ENCODE results near the gene FBXL17. TPM values are rescaled to one million over a fixed set of nuclear protein-coding genes. Genes with fewer than 3 reads are reported as not detected.

Gene FBXL17
- polyA plus RNA-seq, 2 of the 4 experiments (the other 2 are of a cell fraction): 8.7 to 9.1 TPM

DNA sequence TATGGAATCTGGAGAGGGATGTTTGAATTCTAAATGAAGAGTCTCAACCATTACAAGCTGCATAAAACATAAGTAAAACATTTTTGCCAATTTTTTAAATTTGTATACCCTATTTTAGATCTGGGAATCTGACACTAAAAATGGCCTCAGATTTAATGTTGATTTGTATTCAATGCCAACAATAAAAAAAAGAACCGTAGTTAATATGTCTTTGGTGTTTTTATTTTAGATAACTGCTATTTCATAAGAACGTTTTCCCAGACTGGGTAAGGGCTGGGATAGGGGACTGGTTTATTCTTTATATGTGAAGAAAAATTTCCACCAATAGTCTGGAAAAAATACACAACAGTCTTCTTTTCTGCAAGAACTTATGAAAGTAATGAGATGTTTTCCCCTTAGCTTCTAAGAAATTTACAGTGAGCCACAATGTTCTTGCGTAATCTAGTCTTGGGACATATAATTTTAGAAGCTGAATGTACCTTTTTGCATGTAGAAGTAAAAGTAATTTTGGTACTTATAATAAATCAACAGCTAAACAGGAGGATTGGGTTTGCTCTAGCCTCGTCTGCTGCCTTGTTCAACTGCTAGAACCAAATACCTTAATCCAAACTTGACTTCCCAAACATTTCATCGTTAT is 466.6 kb downstream of the FBXL17 start (continued):
- TF ChIP-seq FOSL2 (IDR thresholded peaks at IDR 0.05): no peak
- no peak for TF ChIP-seq FOSL2 (CRISPR knock-in tag; IDR thresholded peaks at IDR 0.05)

DNA sequence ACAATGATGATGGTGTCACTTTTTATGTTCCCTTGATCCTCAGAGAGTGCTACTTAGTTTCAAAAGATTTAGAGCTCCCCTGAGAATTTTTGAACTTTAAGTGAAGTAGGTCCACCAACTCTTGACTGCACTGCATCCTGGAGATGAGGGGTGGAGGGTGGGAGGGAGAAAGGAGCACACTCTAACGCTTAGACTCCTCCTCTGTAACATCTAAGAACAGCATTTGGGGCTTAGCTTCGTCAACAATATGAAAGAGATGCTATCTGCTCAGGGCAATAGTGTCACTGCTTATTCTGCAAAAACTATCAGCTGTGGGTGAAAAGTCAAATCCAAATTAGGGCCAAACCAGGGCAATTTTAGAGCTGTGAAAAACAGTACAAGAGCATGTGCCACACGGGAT is 468.4 kb downstream of the FBXL17 start:
- Histone ChIP-seq H3K27ac (no peak overlapping the region), H3K4me2 (no peak overlapping the region), H3K9me3 (no peaks in the 10 kb centered on the region), H3K4me3 (no peak overlapping the region), H3K4me1 (no peaks in the 10 kb centered on the region)
- POLR2A ChIA-PET: no interaction called here
- no peak for DNase-seq (ENCODE audit: low read depth in 1 of 2, low spot score in 1 of 2)
- FAIRE-seq: no peak
- 55% methylated on average over 3 of the region's 3 CpGs for WGBS (ENCODE audit: missing lambda C conversion rate)
- no peak for ATAC-seq
- CTCF ChIA-PET: interaction anchor here (1.7 kb wide), 1 partner anchor 10 kb away, joined by 4 read pairs; no protein-coding TSS in a partner anchor
- TF ChIP-seq SREBF2 (IDR thresholded peaks at IDR 0.05): no peak
- TF ChIP-seq RAD21 (conservative IDR thresholded peaks at IDR 0.05 in 1 of 2, IDR thresholded peaks at IDR 0.05 in 1 of 2): no peak
- TF ChIP-seq MAFK (IDR thresholded peaks at IDR 0.05; ENCODE audit: partially characterized antibody): no peak
- TF ChIP-seq JUN (IDR thresholded peaks at IDR 0.05): no peak
- TF ChIP-seq, protein P1, sequence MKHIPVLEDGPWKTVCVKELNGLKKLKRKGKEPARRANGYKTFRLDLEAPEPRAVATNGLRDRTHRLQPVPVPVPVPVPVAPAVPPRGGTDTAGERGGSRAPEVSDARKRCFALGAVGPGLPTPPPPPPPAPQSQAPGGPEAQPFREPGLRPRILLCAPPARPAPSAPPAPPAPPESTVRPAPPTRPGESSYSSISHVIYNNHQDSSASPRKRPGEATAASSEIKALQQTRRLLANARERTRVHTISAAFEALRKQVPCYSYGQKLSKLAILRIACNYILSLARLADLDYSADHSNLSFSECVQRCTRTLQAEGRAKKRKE (CRISPR knock-in tag; IDR thresholded peaks at IDR 0.05; ENCODE audit: low read depth): no peak
- TF ChIP-seq KDM5A (IDR thresholded peaks at IDR 0.05): no peak
- TF ChIP-seq KDM1A (IDR thresholded peaks at IDR 0.05; ENCODE audit: low read depth): no peak
- TF ChIP-seq HEYL (CRISPR knock-in tag; IDR thresholded peaks at IDR 0.05): no peak
- TF ChIP-seq ESRRA (IDR thresholded peaks at IDR 0.05; ENCODE audit: borderline replicate concordance, low read length): no peak
- no peak for TF ChIP-seq CBX2 (IDR thresholded peaks at IDR 0.05; ENCODE audit: borderline replicate concordance, low read depth)
- TF ChIP-seq RNF2 (IDR thresholded peaks at IDR 0.05; ENCODE audit: borderline replicate concordance, low read depth): no peak
- no peak for TF ChIP-seq HOXA7 (CRISPR knock-in tag; IDR thresholded peaks at IDR 0.05)
- TF ChIP-seq EHF (CRISPR knock-in tag; IDR thresholded peaks at IDR 0.05): no peak
- no peak for TF ChIP-seq RARB (CRISPR knock-in tag; IDR thresholded peaks at IDR 0.05)
- no peak for TF ChIP-seq JUNB (IDR thresholded peaks at IDR 0.05)

- TF ChIP-seq, protein P2, sequence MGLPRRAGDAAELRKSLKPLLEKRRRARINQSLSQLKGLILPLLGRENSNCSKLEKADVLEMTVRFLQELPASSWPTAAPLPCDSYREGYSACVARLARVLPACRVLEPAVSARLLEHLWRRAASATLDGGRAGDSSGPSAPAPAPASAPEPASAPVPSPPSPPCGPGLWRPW (IDR thresholded peaks at IDR 0.05): no peak
- TF ChIP-seq PHF8 (IDR thresholded peaks at IDR 0.05; ENCODE audit: borderline replicate concordance, low read depth): no peak
- TF ChIP-seq RARB (CRISPR knock-in tag; IDR thresholded peaks at IDR 0.05): no peak
- TF ChIP-seq JUN (IDR thresholded peaks at IDR 0.05): no peak
- no peak for TF ChIP-seq NR3C1 (IDR thresholded peaks at IDR 0.05)
- TF ChIP-seq RNF2 (IDR thresholded peaks at IDR 0.05; ENCODE audit: borderline replicate concordance, low read depth): no peak
- TF ChIP-seq, protein P3, sequence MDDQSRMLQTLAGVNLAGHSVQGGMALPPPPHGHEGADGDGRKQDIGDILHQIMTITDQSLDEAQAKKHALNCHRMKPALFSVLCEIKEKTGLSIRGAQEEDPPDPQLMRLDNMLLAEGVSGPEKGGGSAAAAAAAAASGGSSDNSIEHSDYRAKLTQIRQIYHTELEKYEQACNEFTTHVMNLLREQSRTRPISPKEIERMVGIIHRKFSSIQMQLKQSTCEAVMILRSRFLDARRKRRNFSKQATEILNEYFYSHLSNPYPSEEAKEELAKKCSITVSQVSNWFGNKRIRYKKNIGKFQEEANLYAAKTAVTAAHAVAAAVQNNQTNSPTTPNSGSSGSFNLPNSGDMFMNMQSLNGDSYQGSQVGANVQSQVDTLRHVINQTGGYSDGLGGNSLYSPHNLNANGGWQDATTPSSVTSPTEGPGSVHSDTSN (IDR thresholded peaks at IDR 0.05): no peak
- no peak for TF ChIP-seq NPAS2 (CRISPR knock-in tag; IDR thresholded peaks at IDR 0.05; ENCODE audit: borderline replicate concordance)
- FAIRE-seq: no peak
- CTCF ChIA-PET: no interaction called here
Measured at GRCh38 chr5:107900721-107901120, 481.2 kb downstream of the FBXL17 start.

More at GRCh38 chr5:107900721-107901120, 481.2 kb downstream of the FBXL17 start:
- no peak overlapping the region for H3K4me3 ChIP-seq
- POLR2A ChIA-PET: no interaction called here
- H3K4me1 ChIP-seq: no peaks in the 10 kb centered on the region
- DNase-seq (ENCODE audit: low read depth in 1 of 2, low spot score in 1 of 2): no peak
- no peak overlapping the region for H3K4me2 ChIP-seq
- 81% methylated on average over 3 of the region's 3 CpGs for whole genome bisulfite sequencing (ENCODE audit: missing lambda C conversion rate)
- ATAC-seq: no peak
- H3K9me3 ChIP-seq: no peaks in the 10 kb centered on the region
- H3K27ac ChIP-seq: no peak overlapping the region

All from A549 (cell line).